ENCODE data around the gene FOXF2.

Gene FOXF2

GRCh38 chr6:1439349-1439748 lies 50.0 kb downstream of the FOXF2 start:
- DNase-seq (ENCODE audit: low read depth in 2 of 2, low spot score in 1 of 2), result no peak

GRCh38 chr6:1442929-1443328 lies 53.6 kb downstream of the FOXF2 start:
- no peak for DNase-seq (ENCODE audit: low read depth in 2 of 2, low spot score in 1 of 2)

Measured in stimulated activated CD8-positive, alpha-beta memory T cell treated with anti-CD3 and anti-CD28 coated beads, Interleukin-4, amount 100 ng/mL, for 4 hours (primary cell).